Subcutaneous adipose tissue (tissue), 4 donors: ENCODE results near the gene RAB10. TPM values are rescaled to one million over a fixed set of nuclear protein-coding genes. Genes with fewer than 3 reads are reported as not detected.

Experiments
- CTCF ChIP-seq: fragments of 450-650 bp; IDR thresholded peaks from one replicate; pipeline ENCODE4 v1.5.1; 2016; ENCODE audit warnings: low read depth, mild to moderate bottlenecking, control low read depth, antibody characterized with exemption, moderate library complexity
- total RNA-seq, 4 donors: library from RNA; depleted of rRNA; stranded (reverse); fragments of >200 nt; gene quantifications; one replicate each; pipeline ENCODE4 v1.1.0, GENCODE V29; 2016

RAB10 gene
- total RNA-seq, 4 donors from 2014 or later = 73.5 to 108 (median 81.9) TPM

DNA sequence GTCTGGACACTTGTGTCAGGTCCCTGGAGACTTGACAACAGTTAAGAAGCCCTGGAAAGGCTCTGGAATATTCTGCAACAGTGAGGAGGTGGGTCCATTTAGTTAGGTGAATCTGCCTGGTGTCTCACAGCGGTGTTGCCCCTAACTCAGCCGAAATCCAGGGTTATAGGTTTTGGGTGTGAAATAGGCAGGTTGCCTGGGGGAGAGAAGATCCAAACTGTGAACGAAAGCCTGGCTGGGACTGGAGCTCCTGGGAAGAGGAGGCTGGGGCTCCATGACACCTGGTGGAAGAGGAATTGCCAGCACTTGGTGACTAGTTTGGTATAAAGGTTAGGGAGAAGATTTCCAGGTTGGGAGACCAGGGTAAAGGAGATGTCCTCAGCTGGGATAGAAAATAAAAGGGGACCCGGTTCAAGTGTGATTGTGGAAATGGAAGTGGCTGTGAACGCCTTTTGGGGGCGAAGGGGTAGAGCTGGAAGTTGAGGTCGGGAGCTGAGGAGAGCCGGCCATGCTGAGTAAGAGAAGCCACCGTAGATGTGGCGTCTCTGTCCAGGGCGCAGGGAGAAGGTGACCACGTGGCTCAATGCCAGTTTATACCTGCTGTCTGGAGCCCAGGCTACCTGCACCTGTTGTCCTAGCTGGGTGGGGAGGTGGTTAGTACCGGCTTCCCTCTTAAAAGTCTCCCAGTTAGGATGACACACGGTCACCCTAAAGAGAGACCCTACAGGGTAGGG is 136.0 kb downstream of the RAB10 start:
- no peak for TF ChIP-seq CTCF

- TF ChIP-seq CTCF = no peak
Observed at GRCh38 chr2:26170795-26171194, 136.9 kb downstream of the RAB10 start.

GRCh38 chr2:26172189-26172870 is 138.4 kb downstream of the RAB10 start:
- no peak for TF ChIP-seq CTCF

- no peak for TF ChIP-seq CTCF
Observed at GRCh38 chr2:26172871-26173775, 139.2 kb downstream of the RAB10 start, which contains the start of gene GAREM2. GAREM2 (plus strand) TSS chr2:26173088; CDS start chr2:26173221, 133 bp downstream.

- no peak for TF ChIP-seq CTCF
Observed at GRCh38 chr2:26173776-26174482, 140.0 kb downstream of the RAB10 start.

- no peak for TF ChIP-seq CTCF
Observed at GRCh38 chr2:26174691-26175465, 141.0 kb downstream of the RAB10 start.
